HEK293T (cell line): ENCODE data around the gene CARD11.

Experiments used
- CTCF ChIA-PET: fragments of 350-600 bp; formaldehyde crosslinking; extraction: SDS; loops from one replicate; lab custom pipeline; 2021; ENCODE audit warnings: antibody characterized with exemption, inconsistent platforms; lab: Yijun Ruan, JAX
- POLR2A ChIA-PET: fragments of 350-600 bp; formaldehyde crosslinking; extraction: SDS; loops from one replicate; lab custom pipeline; 2020; ENCODE audit warnings: antibody characterized with exemption, inconsistent platforms; lab: Yijun Ruan, JAX
- DNase-seq: peaks from one replicate; pipeline ENCODE4 v3.0.0; 2012; ENCODE audit warnings: mixed read lengths; ENCODE audit errors: extremely low spot score
- ARNT ChIP-seq: fragments of 450-650 bp; IDR thresholded peaks from 2 replicates; pipeline ENCODE4 v1.6.1; 2017; ENCODE audit warnings: mild to moderate bottlenecking
- BHLHE40 ChIP-seq: fragments of 450-650 bp; IDR thresholded peaks from 2 replicates; pipeline ENCODE4 v1.6.1; 2016; ENCODE audit warnings: mild to moderate bottlenecking, moderate library complexity, borderline replicate concordance
- CTBP1 ChIP-seq: fragments of 450-650 bp; IDR thresholded peaks from 2 replicates; pipeline ENCODE4 v1.6.1; 2016; ENCODE audit warnings: borderline replicate concordance
- ELF4 ChIP-seq: fragments of 450-650 bp; IDR thresholded peaks from 2 replicates; pipeline ENCODE4 v1.6.1; 2017; ENCODE audit warnings: antibody characterized with exemption
- FOXA1 ChIP-seq: fragments of 450-650 bp; IDR thresholded peaks from 2 replicates; pipeline ENCODE4 v1.6.1; 2016; ENCODE audit warnings: mild to moderate bottlenecking
- FOXK2 ChIP-seq: fragments of 450-650 bp; IDR thresholded peaks from 2 replicates; pipeline ENCODE4 v1.6.1; 2016; ENCODE audit warnings: mild to moderate bottlenecking
- FOXM1 ChIP-seq: fragments of 450-650 bp; IDR thresholded peaks from 2 replicates; pipeline ENCODE4 v1.6.1; 2017; ENCODE audit warnings: mild to moderate bottlenecking, borderline replicate concordance
- HDGF ChIP-seq: fragments of 450-650 bp; IDR thresholded peaks from 2 replicates; pipeline ENCODE4 v1.6.1; 2017; ENCODE audit warnings: antibody characterized with exemption, borderline replicate concordance
- L3MBTL2 ChIP-seq: fragments of 450-650 bp; conservative IDR thresholded peaks from 2 replicates; pipeline ENCODE4 v1.6.1; 2016; ENCODE audit warnings: mild to moderate bottlenecking
- LEF1 ChIP-seq: fragments of 450-650 bp; IDR thresholded peaks from 2 replicates; pipeline ENCODE4 v1.6.1; 2017; ENCODE audit warnings: mild to moderate bottlenecking, borderline replicate concordance
- NFRKB ChIP-seq: fragments of 450-650 bp; IDR thresholded peaks from 2 replicates; pipeline ENCODE4 v1.6.1; 2016; ENCODE audit warnings: mild to moderate bottlenecking, moderate library complexity
- PKNOX1 ChIP-seq: fragments of 450-650 bp; IDR thresholded peaks from 2 replicates; pipeline ENCODE4 v1.6.1; 2016
- SP1 ChIP-seq: fragments of 450-650 bp; IDR thresholded peaks from 2 replicates; pipeline ENCODE4 v1.6.1; 2017
- SUZ12 ChIP-seq: fragments of 450-650 bp; IDR thresholded peaks from 2 replicates; pipeline ENCODE4 v1.6.1; 2016; ENCODE audit warnings: mild to moderate bottlenecking
- TARDBP ChIP-seq: fragments of 450-650 bp; IDR thresholded peaks from 2 replicates; pipeline ENCODE4 v1.6.1; 2016
- ZNF384 ChIP-seq: fragments of 450-650 bp; IDR thresholded peaks from 2 replicates; pipeline ENCODE4 v1.6.1; 2016

The CARD11 gene

DNA sequence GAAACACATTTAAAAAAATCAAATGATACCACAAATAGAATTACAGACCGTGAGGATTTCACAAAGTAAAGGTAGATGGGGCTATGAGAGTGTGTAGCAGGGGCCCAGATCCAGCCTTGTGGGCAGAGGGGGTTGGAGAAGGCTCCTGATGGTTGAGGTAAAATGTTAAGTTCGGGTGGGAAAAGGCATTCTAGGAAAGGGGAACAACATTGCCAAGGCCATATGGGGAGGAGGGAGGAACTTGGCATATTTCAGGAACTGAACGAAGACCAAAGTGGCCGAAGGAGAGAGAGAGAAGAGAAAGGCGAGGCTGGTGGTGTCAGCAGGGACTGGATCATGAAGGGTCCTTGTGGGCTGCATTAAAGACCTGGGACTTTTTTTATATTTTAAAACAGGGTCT, 98.9 kb downstream of the CARD11 start:
- ChIA-PET CTCF (no interaction called here), POLR2A (no interaction called here)
- TF ChIP-seq FOXA1 (no peak), ZNF384 (no peak), FOXM1 (no peak), ELF4 (no peak), SP1 (no peak), TARDBP (no peak), LEF1 (no peak), SUZ12 (no peak), BHLHE40 (no peak), NFRKB (no peak), FOXK2 (no peak), L3MBTL2 (no peak), CTBP1 (no peak), PKNOX1 (no peak), HDGF (no peak), ARNT (no peak)
- DNase-seq: no peak

DNA sequence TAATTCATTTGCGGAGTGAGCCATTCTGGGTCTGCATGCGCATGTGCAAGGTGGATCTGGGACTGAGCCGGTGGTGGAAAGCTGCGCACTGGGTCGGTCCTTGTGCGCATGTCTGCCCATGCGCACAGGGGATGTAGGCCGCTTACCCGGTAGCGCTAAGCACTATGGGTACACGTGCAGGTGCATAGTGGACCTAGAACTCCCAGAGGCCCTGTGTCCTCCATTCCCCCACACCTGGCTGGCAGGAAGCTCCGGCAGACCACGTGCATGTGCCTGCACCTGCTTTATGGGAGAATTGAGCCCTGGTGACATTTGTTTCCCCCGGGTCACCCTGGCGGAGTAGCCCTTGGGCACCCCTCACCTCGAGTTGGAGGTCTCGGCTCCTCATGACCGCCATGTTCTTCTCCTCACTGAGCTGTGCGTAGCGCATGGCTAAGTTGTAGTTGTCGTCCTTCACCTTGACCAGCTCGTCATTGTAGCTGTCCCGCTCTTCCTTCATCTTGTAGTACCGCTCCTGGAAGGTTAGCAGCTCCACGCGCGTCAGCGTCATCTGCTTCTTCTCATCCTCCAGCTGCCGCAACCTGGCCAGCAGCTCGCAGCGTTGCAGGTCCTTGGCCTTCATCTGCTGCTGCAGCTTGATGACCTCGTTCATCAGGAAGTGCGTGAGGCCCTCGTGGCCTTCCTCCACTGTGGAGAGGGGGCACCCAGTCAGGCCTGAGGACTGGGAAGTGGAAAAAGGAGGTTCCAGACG, 99.6 kb downstream of the CARD11 start:
- POLR2A ChIA-PET: no interaction called here
- TF ChIP-seq SUZ12 (no peak), ZNF384 (no peak), PKNOX1 (no peak), FOXK2 (no peak), BHLHE40 (no peak), ARNT (no peak), SP1 (no peak), NFRKB (no peak), FOXA1 (no peak), CTBP1 (no peak)
- no peak for DNase-seq
- CTCF ChIA-PET: no interaction called here

- ChIA-PET CTCF (interaction anchor here (1.5 kb wide), 1 partner anchor 18 kb away, joined by 6 read pairs; no protein-coding TSS in a partner anchor), POLR2A (no interaction called here)
- TF ChIP-seq ZNF384 (no peak), FOXA1 (no peak), FOXK2 (no peak), PKNOX1 (no peak), BHLHE40 (no peak), FOXM1 (no peak), L3MBTL2 (no peak)
- no peak for DNase-seq
Measured at GRCh38 chr7:2941216-2941859, 102.3 kb downstream of the CARD11 start.

GRCh38 chr7:2940466-2940865, 103.2 kb downstream of the CARD11 start:
- TF ChIP-seq FOXK2: no peak
- no peak for TF ChIP-seq BHLHE40
- no peak for TF ChIP-seq FOXA1
- TF ChIP-seq ARNT: no peak
- TF ChIP-seq L3MBTL2: no peak
- no peak for TF ChIP-seq HDGF
- no peak for TF ChIP-seq PKNOX1
- no peak for TF ChIP-seq SP1
- no peak for TF ChIP-seq LEF1
- no peak for TF ChIP-seq FOXM1
- TF ChIP-seq CTBP1: no peak
- TF ChIP-seq SUZ12: no peak
- no peak for TF ChIP-seq ZNF384
- TF ChIP-seq TARDBP: no peak
- TF ChIP-seq ELF4: no peak
- TF ChIP-seq NFRKB: no peak
- CTCF ChIA-PET: interaction anchor here (1.5 kb wide), 1 partner anchor 17 kb away, joined by 6 read pairs; no protein-coding TSS in a partner anchor
- POLR2A ChIA-PET: no interaction called here
- no peak for DNase-seq

GRCh38 chr7:2939193-2939885, 104.3 kb downstream of the CARD11 start:
- ChIA-PET POLR2A (no interaction called here), CTCF (no interaction called here)
- TF ChIP-seq LEF1 (no peak), NFRKB (no peak), SP1 (no peak)
- no peak for DNase-seq
